Measurements from ENCODE around the gene LRRC73.

DNA sequence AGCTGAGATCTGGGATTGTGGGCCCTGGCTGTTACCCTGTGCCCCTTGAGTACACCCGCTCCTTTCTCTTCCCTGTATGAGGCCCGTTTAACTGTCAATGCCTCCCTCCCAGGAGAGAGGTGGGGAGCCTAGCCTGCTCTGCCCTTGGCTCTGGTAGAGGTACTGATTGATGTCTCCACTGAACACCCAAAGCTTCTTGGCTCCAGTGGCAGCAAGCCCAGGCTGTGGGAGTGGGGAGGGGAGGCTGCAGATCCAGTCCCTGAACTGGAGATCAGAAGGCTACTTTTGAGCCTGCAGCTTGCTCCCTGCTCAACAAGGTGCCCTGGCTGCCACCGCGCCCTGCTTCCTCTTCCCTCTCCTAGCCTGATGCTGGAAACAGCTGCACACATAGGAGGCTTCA, 7.5 kb downstream of the LRRC73 start:
- no peak for TF ChIP-seq RCOR1 (IDR thresholded peaks at IDR 0.05; ENCODE audit: borderline replicate concordance in 1 of 2, low read depth in 2 of 2, low read length in 2 of 2)
- no peak for TF ChIP-seq EP300 (IDR thresholded peaks at IDR 0.05; ENCODE audit: low read length)
- TF ChIP-seq POLR2A (conservative IDR thresholded peaks at IDR 0.05): no peak
- no peak for TF ChIP-seq YY1 (IDR thresholded peaks at IDR 0.05; ENCODE audit: borderline replicate concordance in 1 of 3, control insufficient read depth in 1 of 3, extremely low read depth in 1 of 3, insufficient read depth in 3 of 3, insufficient read length in 1 of 3, insufficient replicate concordance in 2 of 3, low read depth in 1 of 3, low read length in 2 of 3)
- TF ChIP-seq TAF7 (tag; IDR thresholded peaks at IDR 0.05): no peak
- TF ChIP-seq, protein P1, sequence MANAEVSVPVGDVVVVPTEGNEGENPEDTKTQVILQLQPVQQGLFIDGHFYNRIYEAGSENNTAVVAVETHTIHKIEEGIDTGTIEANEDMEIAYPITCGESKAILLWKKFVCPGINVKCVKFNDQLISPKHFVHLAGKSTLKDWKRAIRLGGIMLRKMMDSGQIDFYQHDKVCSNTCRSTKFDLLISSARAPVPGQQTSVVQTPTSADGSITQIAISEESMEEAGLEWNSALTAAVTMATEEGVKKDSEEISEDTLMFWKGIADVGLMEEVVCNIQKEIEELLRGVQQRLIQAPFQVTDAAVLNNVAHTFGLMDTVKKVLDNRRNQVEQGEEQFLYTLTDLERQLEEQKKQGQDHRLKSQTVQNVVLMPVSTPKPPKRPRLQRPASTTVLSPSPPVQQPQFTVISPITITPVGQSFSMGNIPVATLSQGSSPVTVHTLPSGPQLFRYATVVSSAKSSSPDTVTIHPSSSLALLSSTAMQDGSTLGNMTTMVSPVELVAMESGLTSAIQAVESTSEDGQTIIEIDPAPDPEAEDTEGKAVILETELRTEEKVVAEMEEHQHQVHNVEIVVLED (CRISPR knock-in tag; IDR thresholded peaks at IDR 0.05): no peak
- TF ChIP-seq ZNF232 (CRISPR knock-in tag; IDR thresholded peaks at IDR 0.05): no peak

Data from K562 (cell line).